GM21786 (cell line): ENCODE results near the gene TEX264.
"Not testable (repeated sequence)": the region's sequence is repeated elsewhere in the genome, so short reads cannot be mapped to it uniquely, and the experiment has no call there.

Source experiments
- ATAC-seq: cut with Tn5 transposase; IDR thresholded peaks from one replicate; pipeline ENCODE4 v1.9.1; 2021; ENCODE audit not compliant: unreplicated experiment

The TEX264 gene

GRCh38 chr3:51670823-51671733 lies at the start of gene TEX264:
Gene TEX264 (plus strand): TSS chr3:51671252. CDS start chr3:51674305, 3,053 bp downstream.
- ATAC-seq = peak; percentile 65

GRCh38 chr3:51622413-51622812 lies 48.6 kb upstream of the TEX264 start:
- no peak for ATAC-seq

GRCh38 chr3:51622868-51623267 lies 48.2 kb upstream of the TEX264 start:
- no peak for ATAC-seq

- no peak for ATAC-seq
Measured at GRCh38 chr3:51630513-51630912, 40.5 kb upstream of the TEX264 start.

GRCh38 chr3:51637144-51637940 lies 33.7 kb upstream of the TEX264 start:
- no peak for ATAC-seq

- ATAC-seq = peak; percentile 92
Measured at GRCh38 chr3:51637941-51638471, 33.0 kb upstream of the TEX264 start.

GRCh38 chr3:51642462-51642861 lies 28.6 kb upstream of the TEX264 start:
- ATAC-seq = no peak

GRCh38 chr3:51646091-51646490 lies 25.0 kb upstream of the TEX264 start:
- no peak for ATAC-seq

- not testable (repeated sequence) for ATAC-seq
Measured at GRCh38 chr3:51652103-51652502, 18.9 kb upstream of the TEX264 start.

GRCh38 chr3:51653409-51653808 lies 17.6 kb upstream of the TEX264 start:
- not testable (repeated sequence) for ATAC-seq

GRCh38 chr3:51657234-51657633 lies 13.8 kb upstream of the TEX264 start:
- no peak for ATAC-seq

GRCh38 chr3:51659942-51660341 lies 11.1 kb upstream of the TEX264 start:
- ATAC-seq = no peak

- no peak for ATAC-seq
Measured at GRCh38 chr3:51662456-51662855, 8.6 kb upstream of the TEX264 start.

- no peak for ATAC-seq
Measured at GRCh38 chr3:51668756-51669155, 2.3 kb upstream of the TEX264 start.

GRCh38 chr3:51669241-51670052 lies 1.6 kb upstream of the TEX264 start:
- no peak for ATAC-seq

- ATAC-seq = no peak
Measured at GRCh38 chr3:51670053-51670822, 814 bp upstream of the TEX264 start.

GRCh38 chr3:51671734-51672475 lies 853 bp downstream of the TEX264 start:
- peak; percentile 33 for ATAC-seq

GRCh38 chr3:51673181-51673801 lies 2.2 kb downstream of the TEX264 start:
- ATAC-seq = no peak
